Astrocyte (in vitro differentiated cells and primary cell): ENCODE data around the gene MOBP. TPM values are rescaled to one million over a fixed set of nuclear protein-coding genes. Genes with fewer than 3 reads are reported as not detected.

Experiments
- DNase-seq: peaks from one replicate; pipeline ENCODE4 v3.0.0-alpha.2; 2010; ENCODE audit warnings: low read depth
- FAIRE-seq: peaks from 2 replicates; lab custom pipeline; 2011; peaks lifted over from hg19 to GRCh38; lab: Jason Lieb, UNC
- H2AFZ ChIP-seq: 2 replicates; pipeline ENCODE4 v1.6.0; 2012; ENCODE audit warnings: low read depth, low read length, inconsistent platforms
- H3K27ac ChIP-seq: 2 replicates; pipeline ENCODE4 v1.5.1; 2011; ENCODE audit warnings: low read depth, low read length, inconsistent platforms
- H3K27me3 ChIP-seq: 2 replicates; pipeline ENCODE4 v1.6.0; 2011; ENCODE audit warnings: low read length, inconsistent platforms; ENCODE audit not compliant: insufficient read depth
- H3K36me3 ChIP-seq: 2 replicates; pipeline ENCODE4 v1.5.1; 2011; ENCODE audit warnings: low read length, inconsistent platforms; ENCODE audit not compliant: insufficient read depth
- H3K4me1 ChIP-seq: 2 replicates; pipeline ENCODE4 v1.5.1; 2011; ENCODE audit warnings: low read length, inconsistent platforms; ENCODE audit not compliant: insufficient read depth
- H3K4me2 ChIP-seq: 2 replicates; pipeline ENCODE4 v1.6.0; 2012; ENCODE audit warnings: low read length, inconsistent platforms
- H3K4me3 ChIP-seq: 2 replicates; pipeline ENCODE4 v1.5.1; 2011; ENCODE audit warnings: low read depth, mild to moderate bottlenecking, low read length, inconsistent platforms; ENCODE audit not compliant: insufficient read depth
- H3K79me2 ChIP-seq: 2 replicates; pipeline ENCODE4 v1.6.0; 2012; ENCODE audit warnings: mild to moderate bottlenecking, low read length, inconsistent platforms; ENCODE audit not compliant: insufficient read depth
- H3K9ac ChIP-seq: 2 replicates; pipeline ENCODE4 v1.6.0; 2012; ENCODE audit warnings: mild to moderate bottlenecking, low read length, inconsistent platforms
- H3K9me3 ChIP-seq: 2 replicates; pipeline ENCODE4 v1.5.1; 2012; ENCODE audit warnings: low read depth, mild to moderate bottlenecking, low read length, inconsistent platforms; ENCODE audit not compliant: insufficient read depth
- H4K20me1 ChIP-seq: 2 replicates; pipeline ENCODE4 v1.6.0; 2012; ENCODE audit warnings: low read length, inconsistent platforms; ENCODE audit not compliant: insufficient read depth
- H3K27ac Mint-ChIP-seq: one replicate; pipeline ENCODE4 v1.8.0; 2021; ENCODE audit warnings: mild to moderate bottlenecking, mixed read lengths; ENCODE audit not compliant: unreplicated experiment
- H3K27me3 Mint-ChIP-seq: one replicate; pipeline ENCODE4 v1.8.0; 2021; ENCODE audit warnings: low read depth, mixed read lengths; ENCODE audit not compliant: unreplicated experiment
- H3K36me3 Mint-ChIP-seq: one replicate; pipeline ENCODE4 v1.8.0; 2021; ENCODE audit warnings: low read depth, mixed read lengths; ENCODE audit not compliant: unreplicated experiment
- H3K4me1 Mint-ChIP-seq: one replicate; pipeline ENCODE4 v1.8.0; 2021; ENCODE audit warnings: low read depth, mixed read lengths; ENCODE audit not compliant: unreplicated experiment
- H3K4me3 Mint-ChIP-seq: one replicate; pipeline ENCODE4 v1.8.0; 2021; ENCODE audit warnings: mild to moderate bottlenecking, moderate library complexity, mixed read lengths; ENCODE audit not compliant: unreplicated experiment
- H3K9me3 Mint-ChIP-seq: one replicate; pipeline ENCODE4 v1.8.0; 2021; ENCODE audit warnings: mild to moderate bottlenecking, mixed read lengths; ENCODE audit not compliant: unreplicated experiment
- CTCF ChIP-seq: IDR thresholded peaks from 2 replicates; pipeline ENCODE4 v1.5.1; 2011; ENCODE audit warnings: low read depth, mild to moderate bottlenecking, inconsistent platforms, low read length, moderate library complexity; ENCODE audit not compliant: insufficient read depth
- EZH2 ChIP-seq: IDR thresholded peaks from 2 replicates; pipeline ENCODE4 v1.6.1; 2012; ENCODE audit warnings: mild to moderate bottlenecking, low read length, inconsistent platforms; ENCODE audit not compliant: insufficient read depth
- total RNA-seq: library from RNA; stranded (reverse); gene quantifications from 2 replicates; pipeline ENCODE4 v1.2.1, GENCODE V29; 2021

MOBP gene
- total RNA-seq, 1 donor from 2014 or later: 0.16 TPM

DNA sequence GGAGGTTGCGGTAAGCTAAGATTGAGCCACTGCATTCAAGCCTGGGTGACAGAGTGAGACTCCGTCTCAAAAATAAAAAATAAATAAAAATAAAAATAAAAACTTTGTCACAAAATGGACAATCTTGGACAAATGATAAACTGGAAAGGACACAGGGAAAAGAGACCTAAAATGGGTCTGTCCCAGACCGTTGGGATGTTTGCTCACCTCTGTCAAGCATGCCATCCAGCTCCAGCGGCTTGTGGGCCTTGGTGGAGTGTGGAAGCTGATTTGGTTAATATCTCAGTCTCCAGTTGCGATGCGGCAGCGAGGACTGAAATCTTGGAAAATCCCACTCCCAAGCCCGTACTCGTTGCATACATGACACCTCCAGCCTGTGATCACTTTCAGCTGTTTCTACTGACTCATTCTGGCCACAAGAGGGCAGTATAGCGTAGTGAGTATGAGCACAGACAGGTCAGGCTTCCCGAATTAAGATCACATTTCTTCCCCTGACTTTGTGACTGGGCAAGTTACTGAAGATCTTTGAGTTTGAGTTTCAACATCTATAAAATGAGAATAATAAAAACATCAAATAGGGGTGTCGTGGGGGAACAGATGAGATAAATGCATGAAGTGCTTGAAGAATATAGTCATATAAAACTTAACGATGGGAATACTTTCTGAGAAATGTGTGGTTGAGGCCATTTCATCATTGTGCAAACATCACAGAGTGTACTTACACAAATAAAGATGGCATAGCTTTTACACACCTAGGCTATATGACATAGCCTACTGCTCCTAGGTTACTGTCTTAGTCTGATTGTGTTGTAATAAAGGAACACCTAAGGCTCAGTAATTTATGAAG is 19.6 kb upstream of the MOBP start:
- no peak overlapping the region for H2AFZ ChIP-seq
- H3K27ac Mint-ChIP-seq: no peak overlapping the region
- FAIRE-seq: peak; percentile 49

GRCh38 chr3:39448506-39449233 is 18.8 kb upstream of the MOBP start:
- peaks cover 2% of the 10 kb centered on the region for H3K27me3 ChIP-seq
- H3K9me3 Mint-ChIP-seq: no peaks in the 10 kb centered on the region
- no peaks in the 10 kb centered on the region for H3K79me2 ChIP-seq
- H3K27ac Mint-ChIP-seq: no peak overlapping the region
- H2AFZ ChIP-seq: no peak overlapping the region
- H3K4me3 ChIP-seq: no peak overlapping the region
- TF ChIP-seq CTCF (no peak), EZH2 (no peak)
- peaks cover 8% of the 10 kb centered on the region for H3K4me1 Mint-ChIP-seq
- no peaks in the 10 kb centered on the region for H3K36me3 Mint-ChIP-seq
- H3K9ac ChIP-seq: no peak overlapping the region
- H3K4me1 ChIP-seq: no peaks in the 10 kb centered on the region
- H3K27ac ChIP-seq: no peak overlapping the region
- no peak overlapping the region for H3K4me3 Mint-ChIP-seq
- DNase-seq: no peak
- no peaks in the 10 kb centered on the region for H3K36me3 ChIP-seq
- no peak for FAIRE-seq
- no peaks in the 10 kb centered on the region for H4K20me1 ChIP-seq
- H3K9me3 ChIP-seq: no peaks in the 10 kb centered on the region
- no peak overlapping the region for H3K4me2 ChIP-seq
- H3K27me3 Mint-ChIP-seq: peaks cover 5% of the 10 kb centered on the region

More for the DNA sequence above, 19.6 kb upstream of the MOBP start:
- peaks cover 7% of the 10 kb centered on the region for H3K27me3 Mint-ChIP-seq
- H3K9me3 Mint-ChIP-seq: no peaks in the 10 kb centered on the region
- no peak overlapping the region for H3K27ac ChIP-seq
- H4K20me1 ChIP-seq: no peaks in the 10 kb centered on the region
- peaks cover 2% of the 10 kb centered on the region for H3K27me3 ChIP-seq
- H3K9ac ChIP-seq: no peak overlapping the region
- no peak overlapping the region for H3K4me2 ChIP-seq
- H3K36me3 ChIP-seq: no peaks in the 10 kb centered on the region
- H3K36me3 Mint-ChIP-seq: no peaks in the 10 kb centered on the region
- H3K4me3 Mint-ChIP-seq: no peak overlapping the region
- no peaks in the 10 kb centered on the region for H3K79me2 ChIP-seq
- no peaks in the 10 kb centered on the region for H3K4me1 ChIP-seq
- H3K4me3 ChIP-seq: no peak overlapping the region
- TF ChIP-seq CTCF (peak; percentile 96), EZH2 (no peak)
- H3K9me3 ChIP-seq: no peaks in the 10 kb centered on the region
- DNase-seq: peak; percentile 57
- peaks cover 8% of the 10 kb centered on the region for H3K4me1 Mint-ChIP-seq
